Tibial artery (tissue), 4 donors: ENCODE data around the gene ARRDC2.

Experiments used
- DNase-seq, 2 donors: peaks; one replicate each; pipeline ENCODE4 v3.0.0-alpha.2; 2019
- H3K27ac ChIP-seq, 2 donors: fragments of 200-600 bp; sonication (generic) in 1 of 2; 1 replicate in 1 of 2; 2 replicates in 1 of 2; pipeline ENCODE4 v1.5.1; 2018 to 2019; ENCODE audit warnings: mild to moderate bottlenecking in 1 of 2
- H3K27me3 ChIP-seq, 2 donors: fragments of 200-600 bp; sonication (generic) in 1 of 2; one replicate each; pipeline versions ENCODE4 v1.5.1 to v1.6.0; 2016 to 2019
- H3K36me3 ChIP-seq, 3 donors: fragments of 200-600 bp; sonication (generic) in 2 of 3; one replicate each; pipeline ENCODE4 v1.5.1; 2016 to 2019; ENCODE audit warnings: mild to moderate bottlenecking in 2 of 3
- H3K4me1 ChIP-seq, 4 donors: fragments of 200-600 bp; sonication (generic) in 2 of 4; 1 replicate in 3 of 4; 2 replicates in 1 of 4; pipeline ENCODE4 v1.5.1; 2016 to 2019
- H3K4me3 ChIP-seq, 2 donors: fragments of 200-600 bp; sonication (generic) in 1 of 2; 1 replicate in 1 of 2; 2 replicates in 1 of 2; pipeline ENCODE4 v1.5.1; 2018 to 2019; ENCODE audit warnings: mild to moderate bottlenecking in 2 of 2
- H3K9me3 ChIP-seq, 3 donors: fragments of 200-600 bp; sonication (generic) in 1 of 3; one replicate each; pipeline ENCODE4 v1.5.1; 2016 to 2019
- intact Hi-C: fragments of 100-400 bp; cut with DNase I; formaldehyde crosslinking; loops from one replicate; pipeline ENCODE4 v1.15.0; 2023; ENCODE audit warnings: low total_unique reads
- TF ChIP-seq, protein P1 (sequence below), 2 experiments: fragments of 200-600 bp in 1 of 2; fragments of 450-650 bp in 1 of 2; IDR thresholded peaks; one replicate each; pipeline ENCODE4 v1.5.1; 2017 to 2019; ENCODE audit warnings: antibody characterized with exemption in 2 of 2, mild to moderate bottlenecking in 1 of 2, moderate library complexity in 1 of 2

The ARRDC2 gene

DNA sequence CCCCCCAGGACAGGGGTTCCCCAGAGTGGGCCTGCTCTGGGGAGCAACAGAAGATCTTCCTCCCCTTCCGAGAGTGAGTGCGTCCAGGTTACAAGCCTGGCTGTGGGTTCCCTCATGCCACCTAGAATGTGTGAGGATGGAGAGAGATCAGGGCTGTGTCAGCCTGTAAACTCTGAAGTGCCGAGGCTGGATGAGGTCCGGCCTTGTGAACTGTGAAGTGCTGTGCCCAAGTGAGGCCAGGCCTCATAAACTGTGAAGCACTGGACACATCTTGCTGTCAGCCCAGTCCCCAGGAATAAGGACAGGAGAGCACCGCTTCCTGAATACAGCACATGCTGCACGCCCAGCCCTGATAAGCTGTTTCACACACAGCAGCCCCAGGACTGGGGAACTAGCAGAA lies 33.4 kb upstream of the ARRDC2 start:
- DNase-seq: no peak
- Histone ChIP-seq H3K9me3 (no peaks in the 10 kb centered on the region), H3K27me3 (peaks cover 0 to 30% of the 10 kb centered on the region in 2 donors), H3K36me3 (no peaks in the 10 kb centered on the region), H3K27ac (no peak overlapping the region), H3K4me3 (no peak overlapping the region), H3K4me1 (no peaks in the 10 kb centered on the region)
- intact Hi-C loops: no loop called here
- TF ChIP-seq, protein P1, sequence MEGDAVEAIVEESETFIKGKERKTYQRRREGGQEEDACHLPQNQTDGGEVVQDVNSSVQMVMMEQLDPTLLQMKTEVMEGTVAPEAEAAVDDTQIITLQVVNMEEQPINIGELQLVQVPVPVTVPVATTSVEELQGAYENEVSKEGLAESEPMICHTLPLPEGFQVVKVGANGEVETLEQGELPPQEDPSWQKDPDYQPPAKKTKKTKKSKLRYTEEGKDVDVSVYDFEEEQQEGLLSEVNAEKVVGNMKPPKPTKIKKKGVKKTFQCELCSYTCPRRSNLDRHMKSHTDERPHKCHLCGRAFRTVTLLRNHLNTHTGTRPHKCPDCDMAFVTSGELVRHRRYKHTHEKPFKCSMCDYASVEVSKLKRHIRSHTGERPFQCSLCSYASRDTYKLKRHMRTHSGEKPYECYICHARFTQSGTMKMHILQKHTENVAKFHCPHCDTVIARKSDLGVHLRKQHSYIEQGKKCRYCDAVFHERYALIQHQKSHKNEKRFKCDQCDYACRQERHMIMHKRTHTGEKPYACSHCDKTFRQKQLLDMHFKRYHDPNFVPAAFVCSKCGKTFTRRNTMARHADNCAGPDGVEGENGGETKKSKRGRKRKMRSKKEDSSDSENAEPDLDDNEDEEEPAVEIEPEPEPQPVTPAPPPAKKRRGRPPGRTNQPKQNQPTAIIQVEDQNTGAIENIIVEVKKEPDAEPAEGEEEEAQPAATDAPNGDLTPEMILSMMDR (IDR thresholded peaks at IDR 0.05): no peak

DNA sequence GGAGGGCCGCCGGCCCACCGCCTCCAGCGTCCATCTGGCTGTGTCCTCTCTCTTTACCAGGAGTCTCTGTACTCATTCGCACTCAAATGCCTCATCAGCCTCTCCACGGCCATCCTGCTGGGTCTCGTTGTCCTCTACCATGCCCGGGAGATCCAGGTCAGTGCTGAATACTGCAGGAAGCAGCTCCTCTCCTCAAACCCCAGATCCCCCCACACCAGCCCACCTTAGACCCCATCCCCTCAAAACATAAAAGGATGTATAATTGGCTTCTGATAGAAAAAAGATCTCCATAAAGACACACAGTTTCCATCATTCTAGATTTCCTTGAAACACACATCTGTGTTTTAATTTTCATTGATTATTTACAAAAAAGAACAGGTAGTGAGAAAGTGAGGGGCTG lies 32.9 kb upstream of the ARRDC2 start:
- Histone ChIP-seq H3K9me3 (no peaks in the 10 kb centered on the region), H3K4me3 (no peak overlapping the region), H3K27me3 (peaks cover 0 to 31% of the 10 kb centered on the region in 2 donors), H3K4me1 (no peaks in the 10 kb centered on the region), H3K27ac (no peak overlapping the region), H3K36me3 (no peaks in the 10 kb centered on the region)
- intact Hi-C loops: no loop called here
- TF ChIP-seq, protein P1 (IDR thresholded peaks at IDR 0.05): no peak
- no peak for DNase-seq

DNA sequence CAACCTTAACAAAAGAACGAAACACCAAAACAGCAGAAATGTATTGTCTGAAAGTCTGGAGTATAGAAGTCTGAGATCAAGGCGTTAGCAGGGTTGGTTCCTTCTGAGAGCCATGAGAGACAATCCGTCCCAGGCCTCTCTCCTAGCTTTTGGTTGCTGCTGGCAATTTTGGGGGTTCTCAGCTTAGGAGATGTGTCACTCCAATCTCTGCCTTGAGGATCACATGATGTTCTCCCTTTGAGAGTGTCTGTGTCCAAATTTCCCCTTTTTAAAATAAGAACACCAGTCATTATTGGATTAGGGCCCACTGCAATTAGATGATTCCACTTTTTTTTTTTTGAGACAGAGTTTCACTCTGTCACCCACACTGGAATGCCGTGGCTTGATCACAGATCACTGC lies 30.9 kb upstream of the ARRDC2 start:
- Histone ChIP-seq H3K4me1 (no peaks in the 10 kb centered on the region), H3K27ac (no peak overlapping the region), H3K27me3 (peaks cover 0 to 30% of the 10 kb centered on the region in 2 donors), H3K4me3 (no peak overlapping the region), H3K9me3 (no peaks in the 10 kb centered on the region), H3K36me3 (no peaks in the 10 kb centered on the region)
- DNase-seq: no peak
- intact Hi-C loops: no loop called here
- TF ChIP-seq, protein P1 (IDR thresholded peaks at IDR 0.05): no peak

DNA sequence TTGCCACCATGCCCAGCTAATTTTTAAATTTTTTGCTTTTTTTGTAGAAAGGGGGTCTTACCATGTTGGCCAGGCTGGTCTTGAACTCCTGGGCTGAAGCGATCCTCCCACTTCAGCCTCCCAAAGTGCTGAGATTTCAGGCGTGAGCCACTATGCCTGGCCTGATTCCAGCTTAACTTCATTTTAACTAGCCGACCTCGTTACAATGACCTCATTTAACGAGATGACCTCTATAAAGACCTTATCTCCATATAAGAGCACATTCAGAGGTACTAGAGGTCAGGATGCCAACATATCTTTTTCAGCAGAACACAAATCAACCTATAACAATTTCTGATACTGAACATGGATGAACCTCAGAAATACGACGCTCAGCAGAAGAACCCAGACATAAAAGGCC lies 30.5 kb upstream of the ARRDC2 start:
- no peaks in the 10 kb centered on the region for H3K9me3 ChIP-seq
- intact Hi-C loops: no loop called here
- no peaks in the 10 kb centered on the region for H3K36me3 ChIP-seq
- H3K27me3 ChIP-seq: peaks cover 0 to 31% of the 10 kb centered on the region in 2 donors
- no peaks in the 10 kb centered on the region for H3K4me1 ChIP-seq
- TF ChIP-seq, protein P1 (IDR thresholded peaks at IDR 0.05): no peak
- no peak for DNase-seq
- H3K27ac ChIP-seq: no peak overlapping the region
- H3K4me3 ChIP-seq: no peak overlapping the region

DNA sequence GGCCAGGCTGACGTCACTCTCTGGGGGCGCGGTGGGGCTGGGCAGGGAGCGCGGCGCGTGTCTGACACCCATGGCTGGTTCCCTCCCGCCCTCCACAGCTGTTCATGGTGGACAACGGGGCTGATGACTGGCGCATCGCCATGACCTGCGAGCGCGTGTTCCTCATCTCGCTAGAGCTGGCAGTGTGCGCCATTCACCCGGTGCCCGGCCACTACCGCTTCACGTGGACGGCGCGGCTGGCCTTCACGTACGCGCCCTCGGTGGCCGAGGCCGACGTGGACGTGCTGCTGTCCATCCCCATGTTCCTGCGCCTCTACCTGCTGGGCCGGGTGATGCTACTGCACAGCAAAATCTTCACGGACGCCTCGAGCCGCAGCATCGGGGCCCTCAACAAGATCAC lies 26.4 kb upstream of the ARRDC2 start:
- TF ChIP-seq, protein P1 (IDR thresholded peaks at IDR 0.05): no peak
- no peak for DNase-seq

DNA sequence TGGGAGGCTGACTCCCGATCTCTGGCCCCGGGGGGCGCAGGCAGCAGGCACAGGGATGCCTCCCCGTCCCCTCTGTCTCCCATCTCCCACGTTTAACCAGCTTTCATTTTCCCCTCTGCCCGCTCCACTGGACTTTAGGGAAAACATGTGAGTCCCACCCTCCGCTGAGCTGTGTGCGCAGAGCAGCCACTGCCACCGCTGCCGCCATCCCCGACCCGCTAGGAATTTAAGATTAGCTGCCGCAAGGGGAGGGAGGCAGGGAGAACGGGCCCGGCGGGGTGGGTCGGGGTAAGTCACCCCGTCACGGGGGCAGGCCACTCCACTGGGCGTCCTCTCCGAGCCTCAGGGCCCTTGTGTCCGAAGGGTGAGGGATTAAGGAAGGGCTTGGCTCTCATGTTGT lies 25.5 kb upstream of the ARRDC2 start:
- intact Hi-C loops: loop anchor here (10.0 kb wide), 1 partner anchor 388 kb away; no protein-coding TSS in a partner anchor
- Histone ChIP-seq H3K27me3 (peaks cover 0 to 43% of the 10 kb centered on the region in 2 donors), H3K36me3 (no peaks in the 10 kb centered on the region), H3K27ac (no peak overlapping the region), H3K4me3 (no peak overlapping the region), H3K9me3 (no peaks in the 10 kb centered on the region), H3K4me1 (no peaks in the 10 kb centered on the region)
- TF ChIP-seq, protein P1 (IDR thresholded peaks at IDR 0.05): no peak
- no peak for DNase-seq

More for the DNA sequence above, 26.4 kb upstream of the ARRDC2 start:
- intact Hi-C loops: loop anchor here (10.0 kb wide), 1 partner anchor 387 kb away; no protein-coding TSS in a partner anchor
- no peak overlapping the region for H3K4me3 ChIP-seq
- H3K4me1 ChIP-seq: no peaks in the 10 kb centered on the region
- no peak overlapping the region for H3K27ac ChIP-seq
- H3K27me3 ChIP-seq: peaks cover 0 to 43% of the 10 kb centered on the region in 2 donors
- no peaks in the 10 kb centered on the region for H3K36me3 ChIP-seq
- H3K9me3 ChIP-seq: no peaks in the 10 kb centered on the region
